22Rv1 (cell line): ENCODE results near the gene RAB6B.

Experiments
- CTCF ChIP-seq: fragments of 450-650 bp; IDR thresholded peaks from 2 replicates; pipeline ENCODE4 v1.5.1; 2017; ENCODE audit warnings: mild to moderate bottlenecking
- ZFX ChIP-seq: fragments of 450-650 bp; IDR thresholded peaks from 2 replicates; pipeline ENCODE4 v1.6.1; 2017; ENCODE audit warnings: antibody characterized with exemption, borderline replicate concordance

- TF ChIP-seq CTCF, result no peak
- no peak for TF ChIP-seq ZFX
Measured at GRCh38 chr3:133881939-133882825, 13.5 kb downstream of the RAB6B start.
